SK-MEL-5 (cell line): ENCODE results near the gene TNP1. TPM values are rescaled to one million over a fixed set of nuclear protein-coding genes. Genes with fewer than 3 reads are reported as not detected.

Experiments used
- DNase-seq: peaks from one replicate; pipeline ENCODE4 v3.0.0-alpha.2; 2016; ENCODE audit warnings: low read depth, low spot score
- in situ Hi-C: cut with HindIII; loops from 2 replicates; pipeline ENCODE4 v1.10.0; 2016; ENCODE audit warnings: low sequenced_read_pairs, high pct_unique_total_duplicates, low pct_unique_long_range_greater_than_20kb
- total RNA-seq: library from RNA; depleted of rRNA; stranded (reverse); fragments of >200 nt; shearing (Covaris generic); gene quantifications from 2 replicates; pipeline ENCODE4 v1.2.3, GENCODE V29; 2014; rRNA removed

TNP1 gene
- total RNA-seq, 1 experiment from 2014 or later = not detected

GRCh38 chr2:216810399-216811160 is 49.3 kb downstream of the TNP1 start:
- in situ Hi-C loops = no loop called here
- no peak for DNase-seq

Other genes starting within 250 kb of the TNP1 start
- gene IGFBP2, start 226.6 kb downstream of the TNP1 start, total RNA-seq = 445 and 479 TPM in 2 replicates
- gene IGFBP5, start 164.5 kb downstream of the TNP1 start, total RNA-seq = 0.03 and 0.48 TPM in 2 replicates